Measurements from ENCODE around the gene PGR.
A peak's percentile ranks its signal among the peaks of the same experiment; 100 is the strongest.

Gene PGR

DNA sequence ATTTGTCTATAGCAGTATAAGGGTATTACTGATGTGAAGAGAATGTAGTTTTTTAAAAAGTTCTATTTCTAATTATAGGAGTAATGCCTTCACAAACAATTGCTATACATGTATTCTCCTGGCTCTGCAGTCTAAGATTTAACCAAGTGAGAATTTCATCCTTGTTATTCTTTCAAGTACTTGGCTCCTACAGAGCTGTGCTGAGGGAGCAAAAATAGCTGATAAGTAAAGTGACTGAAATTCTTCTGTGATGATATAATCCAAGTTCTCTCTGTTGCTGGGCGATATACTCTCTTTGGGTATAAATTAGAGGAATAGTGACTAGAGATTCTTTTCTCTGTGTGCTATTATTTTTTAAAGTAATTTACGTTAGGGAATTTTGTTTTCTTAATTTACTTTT lies 68.0 kb downstream of the PGR start:
- H3K4me3 ChIP-seq (ENCODE audit: low read length): no peak overlapping the region
- no peak overlapping the region for H2BK120ac ChIP-seq (ENCODE audit: low read depth, low read length)
- H3K18ac ChIP-seq (ENCODE audit: low read length): no peak overlapping the region
- DNase-seq: peak; percentile 83
- no peaks in the 10 kb centered on the region for H3K79me1 ChIP-seq (ENCODE audit: low read length)
- no peak overlapping the region for H3K56ac ChIP-seq (ENCODE audit: low read length)
- WGBS (ENCODE audit: extremely low coverage, insufficient coverage, low lambda C conversion rate): no CpG with 5 or more reads among the region's 2 CpGs
- H4K8ac ChIP-seq (ENCODE audit: low read depth, low read length): no peak overlapping the region
- H3K36me3 ChIP-seq (ENCODE audit: control insufficient read depth, insufficient read depth, low read length): no peaks in the 10 kb centered on the region
- no peak overlapping the region for H3K9ac ChIP-seq (ENCODE audit: low read length)
- H3K4me2 ChIP-seq (ENCODE audit: low read length): no peak overlapping the region
- H3K4me1 ChIP-seq (ENCODE audit: control insufficient read depth, low read depth, low read length): no peaks in the 10 kb centered on the region
- no peak overlapping the region for H2AK5ac ChIP-seq (ENCODE audit: low read length)
- no peak overlapping the region for H3K23ac ChIP-seq (ENCODE audit: low read length)
- no peak overlapping the region for H2BK15ac ChIP-seq (replicated peaks; ENCODE audit: low read depth)
- H3K27ac ChIP-seq (ENCODE audit: low read depth, low read length): no peak overlapping the region
- H3K4ac ChIP-seq (ENCODE audit: low read depth, low read length): no peak overlapping the region
- H2BK5ac ChIP-seq (ENCODE audit: low read length): no peak overlapping the region
- no peaks in the 10 kb centered on the region for H3K79me2 ChIP-seq (ENCODE audit: control insufficient read depth, insufficient read depth, low read length)
- H4K5ac ChIP-seq (ENCODE audit: low read length): no peak overlapping the region
- H3K27me3 ChIP-seq (ENCODE audit: insufficient read depth, low read length, poor library complexity): no peaks in the 10 kb centered on the region

DNA sequence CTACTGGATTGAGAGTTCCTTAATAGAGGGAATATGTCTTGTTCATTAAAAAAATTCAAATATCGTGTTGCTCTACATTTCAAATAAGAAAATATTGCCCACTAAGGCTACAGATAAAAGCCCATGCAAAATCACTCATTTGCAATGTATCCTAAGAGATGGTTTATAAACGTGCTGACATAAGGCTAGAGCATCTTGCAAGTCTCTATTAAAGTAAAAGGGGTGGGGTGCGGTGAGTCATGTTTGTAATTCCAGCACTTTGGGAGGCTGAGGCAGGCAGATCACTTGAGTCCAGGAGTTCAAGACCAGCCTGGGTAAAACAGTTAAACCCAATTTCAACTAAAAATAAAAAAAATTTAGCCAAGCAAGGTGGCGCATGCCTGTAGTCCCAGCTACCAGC lies 70.3 kb downstream of the PGR start:
- Histone ChIP-seq H3K18ac (ENCODE audit: low read length) (peak overlapping the region; percentile 28), H3K23ac (ENCODE audit: low read length) (no peak overlapping the region), H2AK5ac (ENCODE audit: low read length) (no peak overlapping the region), H3K4me3 (ENCODE audit: low read length) (no peak overlapping the region), H4K5ac (ENCODE audit: low read length) (no peak overlapping the region), H2BK120ac (ENCODE audit: low read depth, low read length) (no peak overlapping the region), H2BK5ac (ENCODE audit: low read length) (no peak overlapping the region), H3K9ac (ENCODE audit: low read length) (no peak overlapping the region), H3K56ac (ENCODE audit: low read length) (no peak overlapping the region), H3K4ac (ENCODE audit: low read depth, low read length) (no peak overlapping the region), H3K79me2 (ENCODE audit: control insufficient read depth, insufficient read depth, low read length) (no peaks in the 10 kb centered on the region), H3K79me1 (ENCODE audit: low read length) (no peaks in the 10 kb centered on the region), H3K4me2 (ENCODE audit: low read length) (no peak overlapping the region), H3K36me3 (ENCODE audit: control insufficient read depth, insufficient read depth, low read length) (no peaks in the 10 kb centered on the region), H3K27ac (ENCODE audit: low read depth, low read length) (no peak overlapping the region), H3K27me3 (ENCODE audit: insufficient read depth, low read length, poor library complexity) (no peaks in the 10 kb centered on the region), H4K8ac (ENCODE audit: low read depth, low read length) (no peak overlapping the region), H3K4me1 (ENCODE audit: control insufficient read depth, low read depth, low read length) (no peaks in the 10 kb centered on the region), H2BK15ac (replicated peaks; ENCODE audit: low read depth) (no peak overlapping the region)
- DNase-seq: no peak
- no CpG with 5 or more reads among the region's 4 CpGs for WGBS (ENCODE audit: extremely low coverage, insufficient coverage, low lambda C conversion rate)

DNA sequence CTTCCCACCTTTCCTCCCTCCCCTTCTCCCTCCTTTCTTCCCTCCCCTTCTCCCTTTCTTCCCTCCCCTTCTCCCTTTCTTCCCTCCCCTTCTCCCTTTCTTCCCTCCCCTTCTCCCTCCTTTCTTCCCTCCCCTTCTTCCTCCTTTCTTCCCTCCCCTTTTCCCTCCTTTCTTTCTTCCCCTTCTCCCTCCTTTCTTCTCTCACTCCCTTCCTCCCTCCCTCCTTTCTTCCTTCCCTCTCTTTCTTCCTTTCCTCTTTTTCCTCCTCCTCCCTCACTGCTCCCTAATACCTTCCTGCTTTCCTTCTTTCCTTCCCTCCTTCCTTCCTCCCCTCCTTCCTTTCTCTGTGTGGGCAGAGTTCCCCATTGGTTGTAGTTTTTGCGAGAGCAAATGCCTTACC lies 76.1 kb downstream of the PGR start:
- no peak overlapping the region for H2BK15ac ChIP-seq (replicated peaks; ENCODE audit: low read depth)
- no peak overlapping the region for H3K4me3 ChIP-seq (ENCODE audit: low read length)
- no peak overlapping the region for H3K9ac ChIP-seq (ENCODE audit: low read length)
- no peak overlapping the region for H4K8ac ChIP-seq (ENCODE audit: low read depth, low read length)
- H3K4ac ChIP-seq (ENCODE audit: low read depth, low read length): no peak overlapping the region
- no peak overlapping the region for H3K18ac ChIP-seq (ENCODE audit: low read length)
- H3K27me3 ChIP-seq (ENCODE audit: insufficient read depth, low read length, poor library complexity): no peaks in the 10 kb centered on the region
- WGBS (ENCODE audit: extremely low coverage, insufficient coverage, low lambda C conversion rate): no CpG with 5 or more reads among the region's 1 CpG
- no peaks in the 10 kb centered on the region for H3K36me3 ChIP-seq (ENCODE audit: control insufficient read depth, insufficient read depth, low read length)
- no peak overlapping the region for H3K4me2 ChIP-seq (ENCODE audit: low read length)
- no peak overlapping the region for H2BK5ac ChIP-seq (ENCODE audit: low read length)
- H3K56ac ChIP-seq (ENCODE audit: low read length): no peak overlapping the region
- no peak for DNase-seq
- no peaks in the 10 kb centered on the region for H3K79me1 ChIP-seq (ENCODE audit: low read length)
- H3K27ac ChIP-seq (ENCODE audit: low read depth, low read length): no peak overlapping the region
- H3K23ac ChIP-seq (ENCODE audit: low read length): no peak overlapping the region
- H3K79me2 ChIP-seq (ENCODE audit: control insufficient read depth, insufficient read depth, low read length): no peaks in the 10 kb centered on the region
- no peaks in the 10 kb centered on the region for H3K4me1 ChIP-seq (ENCODE audit: control insufficient read depth, low read depth, low read length)
- no peak overlapping the region for H2BK120ac ChIP-seq (ENCODE audit: low read depth, low read length)
- no peak overlapping the region for H2AK5ac ChIP-seq (ENCODE audit: low read length)
- H4K5ac ChIP-seq (ENCODE audit: low read length): no peak overlapping the region

DNA sequence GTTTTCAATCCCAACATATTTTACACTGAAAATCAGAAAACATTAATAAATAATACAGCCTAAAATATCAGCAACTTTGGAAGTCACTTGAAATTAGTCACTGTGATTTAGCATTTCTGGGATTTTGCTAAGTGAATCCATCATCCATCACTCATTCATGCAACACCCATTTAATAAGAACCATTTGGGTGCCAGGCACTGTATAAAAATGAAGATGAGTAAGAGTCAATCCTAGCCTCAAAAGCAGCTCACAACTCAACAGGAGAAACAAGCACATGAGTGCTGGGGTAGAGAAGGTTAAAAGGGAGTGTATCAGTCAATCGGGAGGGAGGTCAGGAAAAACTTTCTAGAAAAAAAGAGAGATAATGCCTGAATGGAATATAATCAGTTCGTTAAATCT lies 77.9 kb downstream of the PGR start:
- Histone ChIP-seq H3K56ac (ENCODE audit: low read length) (no peak overlapping the region), H2BK15ac (replicated peaks; ENCODE audit: low read depth) (no peak overlapping the region), H2AK5ac (ENCODE audit: low read length) (no peak overlapping the region), H3K18ac (ENCODE audit: low read length) (no peak overlapping the region), H3K4me2 (ENCODE audit: low read length) (no peak overlapping the region), H3K4me3 (ENCODE audit: low read length) (no peak overlapping the region), H3K23ac (ENCODE audit: low read length) (no peak overlapping the region), H3K27ac (ENCODE audit: low read depth, low read length) (no peak overlapping the region), H3K36me3 (ENCODE audit: control insufficient read depth, insufficient read depth, low read length) (no peaks in the 10 kb centered on the region), H3K4ac (ENCODE audit: low read depth, low read length) (no peak overlapping the region), H3K27me3 (ENCODE audit: insufficient read depth, low read length, poor library complexity) (no peaks in the 10 kb centered on the region), H2BK5ac (ENCODE audit: low read length) (no peak overlapping the region), H4K8ac (ENCODE audit: low read depth, low read length) (no peak overlapping the region), H2BK120ac (ENCODE audit: low read depth, low read length) (no peak overlapping the region), H3K79me1 (ENCODE audit: low read length) (no peaks in the 10 kb centered on the region), H3K79me2 (ENCODE audit: control insufficient read depth, insufficient read depth, low read length) (no peaks in the 10 kb centered on the region), H3K9ac (ENCODE audit: low read length) (no peak overlapping the region), H3K4me1 (ENCODE audit: control insufficient read depth, low read depth, low read length) (no peaks in the 10 kb centered on the region), H4K5ac (ENCODE audit: low read length) (no peak overlapping the region)
- no CpG with 5 or more reads among the region's 2 CpGs for WGBS (ENCODE audit: extremely low coverage, insufficient coverage, low lambda C conversion rate)
- DNase-seq: no peak

DNA sequence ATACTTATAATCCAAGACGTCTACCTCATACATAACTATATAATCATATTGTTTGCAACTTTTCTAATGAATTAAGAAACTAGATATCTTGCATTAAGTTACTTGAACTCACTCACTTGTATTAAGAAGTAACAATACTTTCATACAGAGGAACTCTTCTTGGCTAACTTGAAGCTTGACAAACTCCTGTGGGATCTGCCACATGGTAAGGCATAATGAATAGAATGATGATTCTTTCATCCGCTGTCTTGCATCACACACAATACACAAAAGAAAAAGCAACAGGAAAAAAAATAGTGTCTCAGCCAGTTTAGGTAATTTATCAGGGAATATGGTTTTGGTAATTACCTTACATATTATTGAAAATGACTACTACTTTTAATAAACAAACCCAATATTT lies 79.8 kb downstream of the PGR start:
- Histone ChIP-seq H2BK5ac (ENCODE audit: low read length) (no peak overlapping the region), H3K27me3 (ENCODE audit: insufficient read depth, low read length, poor library complexity) (no peaks in the 10 kb centered on the region), H4K5ac (ENCODE audit: low read length) (no peak overlapping the region), H2BK15ac (replicated peaks; ENCODE audit: low read depth) (no peak overlapping the region), H3K9ac (ENCODE audit: low read length) (no peak overlapping the region), H3K36me3 (ENCODE audit: control insufficient read depth, insufficient read depth, low read length) (no peaks in the 10 kb centered on the region), H3K23ac (ENCODE audit: low read length) (no peak overlapping the region), H3K4me2 (ENCODE audit: low read length) (no peak overlapping the region), H3K4me3 (ENCODE audit: low read length) (no peak overlapping the region), H3K79me2 (ENCODE audit: control insufficient read depth, insufficient read depth, low read length) (no peaks in the 10 kb centered on the region), H3K27ac (ENCODE audit: low read depth, low read length) (no peak overlapping the region), H2BK120ac (ENCODE audit: low read depth, low read length) (no peak overlapping the region), H2AK5ac (ENCODE audit: low read length) (no peak overlapping the region), H3K4me1 (ENCODE audit: control insufficient read depth, low read depth, low read length) (no peaks in the 10 kb centered on the region), H3K18ac (ENCODE audit: low read length) (no peak overlapping the region), H3K56ac (ENCODE audit: low read length) (no peak overlapping the region), H3K4ac (ENCODE audit: low read depth, low read length) (no peak overlapping the region), H4K8ac (ENCODE audit: low read depth, low read length) (no peak overlapping the region), H3K79me1 (ENCODE audit: low read length) (no peaks in the 10 kb centered on the region)
- WGBS (ENCODE audit: extremely low coverage, insufficient coverage, low lambda C conversion rate): 100% methylated on average over 1 of the region's 2 CpGs
- DNase-seq: no peak

DNA sequence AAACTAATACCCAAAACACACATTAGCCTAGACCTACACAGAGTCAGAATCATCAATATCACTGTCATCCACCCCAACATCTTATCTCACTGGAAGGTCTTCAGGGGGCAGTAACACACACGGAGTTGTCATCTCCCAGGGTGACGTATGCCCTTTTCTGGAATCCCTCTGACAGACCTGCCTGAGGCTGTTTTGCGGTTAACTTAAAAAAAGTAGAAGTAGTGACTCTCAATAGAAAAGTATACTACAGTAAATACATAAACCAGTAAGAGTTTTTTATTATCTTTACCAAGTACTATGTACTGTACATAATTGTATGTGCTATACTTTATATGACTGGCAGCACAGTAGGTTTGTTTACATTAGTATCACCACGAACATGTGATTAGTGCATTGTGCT lies 80.5 kb downstream of the PGR start:
- no peak overlapping the region for H3K18ac ChIP-seq (ENCODE audit: low read length)
- no peak overlapping the region for H3K56ac ChIP-seq (ENCODE audit: low read length)
- peak; percentile 64 for DNase-seq
- H3K27ac ChIP-seq (ENCODE audit: low read depth, low read length): no peak overlapping the region
- no peak overlapping the region for H3K4me2 ChIP-seq (ENCODE audit: low read length)
- H4K5ac ChIP-seq (ENCODE audit: low read length): no peak overlapping the region
- no peak overlapping the region for H2BK15ac ChIP-seq (replicated peaks; ENCODE audit: low read depth)
- no peak overlapping the region for H3K4me3 ChIP-seq (ENCODE audit: low read length)
- no peaks in the 10 kb centered on the region for H3K79me1 ChIP-seq (ENCODE audit: low read length)
- no peaks in the 10 kb centered on the region for H3K79me2 ChIP-seq (ENCODE audit: control insufficient read depth, insufficient read depth, low read length)
- no peaks in the 10 kb centered on the region for H3K36me3 ChIP-seq (ENCODE audit: control insufficient read depth, insufficient read depth, low read length)
- H4K8ac ChIP-seq (ENCODE audit: low read depth, low read length): no peak overlapping the region
- H3K27me3 ChIP-seq (ENCODE audit: insufficient read depth, low read length, poor library complexity): no peaks in the 10 kb centered on the region
- H2BK5ac ChIP-seq (ENCODE audit: low read length): no peak overlapping the region
- WGBS (ENCODE audit: extremely low coverage, insufficient coverage, low lambda C conversion rate): no CpG with 5 or more reads among the region's 4 CpGs
- H2BK120ac ChIP-seq (ENCODE audit: low read depth, low read length): no peak overlapping the region
- no peak overlapping the region for H3K9ac ChIP-seq (ENCODE audit: low read length)
- no peaks in the 10 kb centered on the region for H3K4me1 ChIP-seq (ENCODE audit: control insufficient read depth, low read depth, low read length)
- H3K23ac ChIP-seq (ENCODE audit: low read length): no peak overlapping the region
- H3K4ac ChIP-seq (ENCODE audit: low read depth, low read length): no peak overlapping the region
- no peak overlapping the region for H2AK5ac ChIP-seq (ENCODE audit: low read length)

Measured in mesendoderm (in vitro differentiated cells).